CD14-positive monocyte (primary cell): ENCODE results near the gene GALNT14. TPM values are rescaled to one million over a fixed set of nuclear protein-coding genes. Genes with fewer than 3 reads are reported as not detected.

Experiments used
- DNase-seq, 3 donors: peaks; one replicate each; pipeline ENCODE4 v3.0.0-alpha.2; 2011 to 2022
- H2AFZ ChIP-seq: 2 replicates; pipeline ENCODE4 v1.6.0; 2012; ENCODE audit warnings: mild to moderate bottlenecking, low read depth, low read length, inconsistent platforms; ENCODE audit not compliant: insufficient read depth, poor library complexity, severe bottlenecking
- H3K27ac ChIP-seq, 2 donors: 1 replicate in 1 of 2; 2 replicates in 1 of 2; pipeline ENCODE4 v1.5.1; 2012 to 2013; ENCODE audit warnings: low read length in 2 of 2, control low read depth in 1 of 2, inconsistent platforms in 1 of 2, low read depth in 1 of 2, mild to moderate bottlenecking in 1 of 2
- H3K27me3 ChIP-seq, 2 donors: one replicate each; pipeline versions ENCODE4 v1.6.0 to v1.6.1; 2011 to 2013; ENCODE audit warnings: low read length in 2 of 2; ENCODE audit not compliant: control insufficient read depth in 2 of 2, insufficient read depth in 2 of 2
- H3K36me3 ChIP-seq, 2 donors: replicated peaks in 1 of 2; 1 replicate in 1 of 2; 2 replicates in 1 of 2; pipeline versions ENCODE4 v1.5.1 to v1.6.1; 2012 to 2013; ENCODE audit warnings: low read length in 2 of 2, control low read depth in 1 of 2, inconsistent platforms in 1 of 2, mild to moderate bottlenecking in 1 of 2; ENCODE audit not compliant: insufficient read depth in 2 of 2, control insufficient read depth in 1 of 2
- H3K4me1 ChIP-seq, 2 donors: 1 replicate in 1 of 2; 2 replicates in 1 of 2; pipeline versions ENCODE4 v1.5.1 to v1.6.1; 2012 to 2013; ENCODE audit warnings: low read length in 2 of 2, control low read depth in 1 of 2, inconsistent platforms in 1 of 2, mild to moderate bottlenecking in 1 of 2, moderate library complexity in 1 of 2; ENCODE audit not compliant: insufficient read depth in 2 of 2, control insufficient read depth in 1 of 2
- H3K4me2 ChIP-seq: replicated peaks from 2 replicates; pipeline ENCODE3; 2012; ENCODE audit warnings: low read length, moderate library complexity, mild to moderate bottlenecking; ENCODE audit not compliant: poor library complexity, severe bottlenecking; ENCODE audit errors: extremely low read depth
- H3K4me3 ChIP-seq, 3 experiments: fragments of 200-600 bp in 1 of 3; sonication (generic) in 1 of 3; replicated peaks in 1 of 3; 1 replicate in 2 of 3; 2 replicates in 1 of 3; pipeline ENCODE4 v1.5.1; 2011 to 2013; ENCODE audit warnings: low read length in 3 of 3, mild to moderate bottlenecking in 3 of 3, control low read depth in 2 of 3, low read depth in 2 of 3, inconsistent platforms in 1 of 3, moderate library complexity in 1 of 3
- H3K79me2 ChIP-seq: 2 replicates; pipeline ENCODE4 v1.6.0; 2012; ENCODE audit warnings: mild to moderate bottlenecking, control low read depth, inconsistent platforms, low read length, moderate library complexity; ENCODE audit not compliant: insufficient read depth
- H3K9ac ChIP-seq: 2 replicates; pipeline ENCODE4 v1.6.0; 2017; ENCODE audit warnings: low read length, mild to moderate bottlenecking; ENCODE audit not compliant: insufficient read depth, poor library complexity, severe bottlenecking
- H3K9me3 ChIP-seq, 2 donors: replicated peaks in 1 of 2; 1 replicate in 1 of 2; 2 replicates in 1 of 2; pipeline versions ENCODE4 v1.5.1 to v1.6.1; 2012 to 2013; ENCODE audit warnings: low read length in 2 of 2, control low read depth in 1 of 2; ENCODE audit not compliant: control insufficient read depth in 1 of 2, insufficient read depth in 1 of 2
- H4K20me1 ChIP-seq: 2 replicates; pipeline ENCODE4 v1.6.0; 2012; ENCODE audit warnings: mild to moderate bottlenecking, low read length, control low read depth, moderate library complexity; ENCODE audit not compliant: insufficient read depth
- H3K27ac Mint-ChIP-seq, 7 donors: one replicate each; pipeline ENCODE4 v1.8.0; 2020; ENCODE audit warnings: mild to moderate bottlenecking in 7 of 7, mixed read lengths in 7 of 7, moderate library complexity in 6 of 7, inconsistent platforms in 2 of 7
- H3K27me3 Mint-ChIP-seq, 3 donors: one replicate each; pipeline ENCODE4 v1.8.0; 2021 to 2022; ENCODE audit warnings: low read depth in 3 of 3, mild to moderate bottlenecking in 3 of 3, mixed read lengths in 3 of 3, moderate library complexity in 3 of 3, inconsistent platforms in 1 of 3
- H3K36me3 Mint-ChIP-seq, 2 donors: one replicate each; pipeline ENCODE4 v1.8.0; 2020; ENCODE audit warnings: mixed read lengths in 2 of 2, inconsistent platforms in 1 of 2, mild to moderate bottlenecking in 1 of 2
- H3K4me1 Mint-ChIP-seq: one replicate; pipeline ENCODE4 v1.8.0; 2020; ENCODE audit warnings: mild to moderate bottlenecking, mixed read lengths
- H3K4me3 Mint-ChIP-seq, 2 donors: one replicate each; pipeline ENCODE4 v1.8.0; 2020; ENCODE audit warnings: mild to moderate bottlenecking in 2 of 2, mixed read lengths in 2 of 2, moderate library complexity in 1 of 2
- H3K9me3 Mint-ChIP-seq, 7 donors: one replicate each; pipeline ENCODE4 v1.8.0; 2020 to 2022; ENCODE audit warnings: mixed read lengths in 7 of 7, mild to moderate bottlenecking in 6 of 7, moderate library complexity in 6 of 7, inconsistent platforms in 2 of 7
- WGBS: methylation state at CpG from one replicate; pipeline ENCODE4 v1.1.5; 2013; ENCODE audit warnings: missing lambda C conversion rate; ENCODE audit not compliant: insufficient coverage; 5-methylcytosine and 5-hydroxymethylcytosine counted together
- intact Hi-C, 2 donors: fragments of 100-400 bp; cut with micrococcal nuclease; formaldehyde crosslinking; loops; one replicate each; pipeline versions ENCODE4 v1.15.0 to v1.15.1; 2023
- polyA plus RNA-seq, 3 donors: library from polyadenylated mRNA; depleted of rRNA in 1 of 3; unstranded in 2 of 3; stranded (reverse) in 1 of 3; fragments of 300-500 nt in 2 of 3; fragments of >200 nt in 1 of 3; fragmentation: Illumina TruSeq in 2 of 3; gene quantifications; 1 replicate in 2 of 3; 2 replicates in 1 of 3; pipeline ENCODE4 v1.2.3, GENCODE V29; 2012 to 2021
- TF ChIP-seq, protein P1 (sequence below): fragments of 200-600 bp; IDR thresholded peaks from one replicate; pipeline ENCODE4 v1.8.0; 2022; ENCODE audit warnings: antibody characterized with exemption, mild to moderate bottlenecking

GALNT14 gene
- polyA plus RNA-seq, 3 donors, result 0.33 TPM; not detected in 2

DNA sequence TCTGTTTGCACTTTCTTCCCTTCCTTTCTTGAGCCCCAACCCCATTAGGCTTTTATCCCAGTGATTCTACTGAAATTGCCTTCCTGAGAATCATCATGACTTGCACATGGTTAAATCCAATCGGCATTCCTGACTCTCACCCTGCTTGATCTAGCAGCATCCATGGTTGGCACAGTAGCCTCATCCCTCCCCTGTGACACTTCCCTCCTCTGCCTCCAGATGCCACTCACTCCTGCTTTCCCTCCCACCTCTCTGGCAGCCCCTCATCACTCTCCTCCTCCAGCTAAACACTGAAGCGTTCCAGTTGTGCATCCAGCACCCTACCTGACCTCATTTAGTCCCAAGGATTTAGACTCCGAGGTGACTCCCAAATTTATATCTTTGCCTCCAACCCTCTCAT is 114.7 kb downstream of the GALNT14 start:
- 95% methylated on average over 3 of the region's 3 CpGs for WGBS
- H3K4me2 ChIP-seq, result no peak overlapping the region
- H3K79me2 ChIP-seq, result no peaks in the 10 kb centered on the region
- no peak overlapping the region for H2AFZ ChIP-seq
- H3K4me3 Mint-ChIP-seq, result no peak overlapping the region
- no peaks in the 10 kb centered on the region for H3K4me1 ChIP-seq
- H3K9me3 Mint-ChIP-seq, result peaks cover 0 to 3% (median 0%) of the 10 kb centered on the region in 7 donors
- no peaks in the 10 kb centered on the region for H3K36me3 ChIP-seq
- no peak overlapping the region for H3K9ac ChIP-seq
- peaks cover 0 to 3% of the 10 kb centered on the region in 2 donors for H3K9me3 ChIP-seq
- H4K20me1 ChIP-seq, result no peaks in the 10 kb centered on the region
- H3K27ac ChIP-seq, result no peak overlapping the region
- no peak overlapping the region for H3K4me3 ChIP-seq
- DNase-seq, result no peak
- no peaks in the 10 kb centered on the region for H3K27me3 Mint-ChIP-seq
- no peaks in the 10 kb centered on the region for H3K36me3 Mint-ChIP-seq
- H3K4me1 Mint-ChIP-seq, result no peaks in the 10 kb centered on the region
- intact Hi-C loops, result no loop called here
- TF ChIP-seq, protein P1, sequence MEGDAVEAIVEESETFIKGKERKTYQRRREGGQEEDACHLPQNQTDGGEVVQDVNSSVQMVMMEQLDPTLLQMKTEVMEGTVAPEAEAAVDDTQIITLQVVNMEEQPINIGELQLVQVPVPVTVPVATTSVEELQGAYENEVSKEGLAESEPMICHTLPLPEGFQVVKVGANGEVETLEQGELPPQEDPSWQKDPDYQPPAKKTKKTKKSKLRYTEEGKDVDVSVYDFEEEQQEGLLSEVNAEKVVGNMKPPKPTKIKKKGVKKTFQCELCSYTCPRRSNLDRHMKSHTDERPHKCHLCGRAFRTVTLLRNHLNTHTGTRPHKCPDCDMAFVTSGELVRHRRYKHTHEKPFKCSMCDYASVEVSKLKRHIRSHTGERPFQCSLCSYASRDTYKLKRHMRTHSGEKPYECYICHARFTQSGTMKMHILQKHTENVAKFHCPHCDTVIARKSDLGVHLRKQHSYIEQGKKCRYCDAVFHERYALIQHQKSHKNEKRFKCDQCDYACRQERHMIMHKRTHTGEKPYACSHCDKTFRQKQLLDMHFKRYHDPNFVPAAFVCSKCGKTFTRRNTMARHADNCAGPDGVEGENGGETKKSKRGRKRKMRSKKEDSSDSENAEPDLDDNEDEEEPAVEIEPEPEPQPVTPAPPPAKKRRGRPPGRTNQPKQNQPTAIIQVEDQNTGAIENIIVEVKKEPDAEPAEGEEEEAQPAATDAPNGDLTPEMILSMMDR, result no peak
- no peaks in the 10 kb centered on the region for H3K27me3 ChIP-seq
- no peak overlapping the region for H3K27ac Mint-ChIP-seq

DNA sequence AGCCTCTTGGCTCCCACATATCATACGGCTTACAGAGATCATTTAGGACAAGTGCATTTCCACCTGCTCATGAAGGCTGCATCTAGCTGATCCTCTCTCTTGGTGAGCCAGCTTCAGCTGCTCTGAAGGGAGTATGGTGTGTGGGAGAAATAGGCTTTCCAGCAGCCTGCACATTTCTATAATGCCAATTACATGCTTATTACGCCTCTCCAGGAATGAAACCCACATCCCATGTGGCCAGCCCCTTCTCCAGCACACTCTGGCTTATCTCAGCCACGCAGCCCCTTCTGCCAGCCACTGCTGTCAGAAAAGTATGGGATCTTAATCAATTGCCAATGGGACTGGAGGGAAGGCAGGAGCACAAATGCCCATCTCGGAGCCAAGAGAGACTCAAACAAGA is 117.5 kb downstream of the GALNT14 start:
- TF ChIP-seq, protein P1, result no peak
- Histone ChIP-seq H3K27me3 (no peaks in the 10 kb centered on the region), H3K4me3 (no peak overlapping the region), H3K4me1 (no peaks in the 10 kb centered on the region), H3K9me3 (no peaks in the 10 kb centered on the region), H3K9ac (no peak overlapping the region), H3K4me2 (no peak overlapping the region), H3K79me2 (no peaks in the 10 kb centered on the region), H3K27ac (no peak overlapping the region), H4K20me1 (no peaks in the 10 kb centered on the region), H3K36me3 (no peaks in the 10 kb centered on the region), H2AFZ (no peak overlapping the region)
- no peak overlapping the region for H3K27ac Mint-ChIP-seq
- no peak overlapping the region for H3K4me3 Mint-ChIP-seq
- H3K36me3 Mint-ChIP-seq, result no peaks in the 10 kb centered on the region
- H3K9me3 Mint-ChIP-seq, result peaks cover 0 to 4% (median 0%) of the 10 kb centered on the region in 7 donors
- DNase-seq, result no peak
- H3K27me3 Mint-ChIP-seq, result peaks cover 0 to 4% (median 0%) of the 10 kb centered on the region in 3 donors
- intact Hi-C loops, result no loop called here
- no peaks in the 10 kb centered on the region for H3K4me1 Mint-ChIP-seq
- WGBS, result no CpG with 5 or more reads among the region's 4 CpGs
